MM.1S (cell line): Measurements from ENCODE around the gene EPHX1.

Experiments used
- EZH2 ChIP-seq: fragments of 300-600 bp; sonication (generic); optimal IDR thresholded peaks from 2 replicates; pipeline ENCODE3; 2017; ENCODE audit warnings: low read depth, mild to moderate bottlenecking, antibody characterized with exemption, low read length, mixed read lengths
- EZH2phosphoT487 ChIP-seq: fragments of 300-600 bp; sonication (generic); IDR thresholded peaks from 2 replicates; pipeline ENCODE4 v1.6.1; 2018; ENCODE audit warnings: antibody characterized with exemption, low read length
- TF ChIP-seq, protein P1 (sequence below): fragments of 300-600 bp; sonication (generic); IDR thresholded peaks from 2 replicates; pipeline ENCODE4 v1.5.1; 2016; ENCODE audit warnings: antibody characterized with exemption, low read length, mixed read lengths

DNA sequence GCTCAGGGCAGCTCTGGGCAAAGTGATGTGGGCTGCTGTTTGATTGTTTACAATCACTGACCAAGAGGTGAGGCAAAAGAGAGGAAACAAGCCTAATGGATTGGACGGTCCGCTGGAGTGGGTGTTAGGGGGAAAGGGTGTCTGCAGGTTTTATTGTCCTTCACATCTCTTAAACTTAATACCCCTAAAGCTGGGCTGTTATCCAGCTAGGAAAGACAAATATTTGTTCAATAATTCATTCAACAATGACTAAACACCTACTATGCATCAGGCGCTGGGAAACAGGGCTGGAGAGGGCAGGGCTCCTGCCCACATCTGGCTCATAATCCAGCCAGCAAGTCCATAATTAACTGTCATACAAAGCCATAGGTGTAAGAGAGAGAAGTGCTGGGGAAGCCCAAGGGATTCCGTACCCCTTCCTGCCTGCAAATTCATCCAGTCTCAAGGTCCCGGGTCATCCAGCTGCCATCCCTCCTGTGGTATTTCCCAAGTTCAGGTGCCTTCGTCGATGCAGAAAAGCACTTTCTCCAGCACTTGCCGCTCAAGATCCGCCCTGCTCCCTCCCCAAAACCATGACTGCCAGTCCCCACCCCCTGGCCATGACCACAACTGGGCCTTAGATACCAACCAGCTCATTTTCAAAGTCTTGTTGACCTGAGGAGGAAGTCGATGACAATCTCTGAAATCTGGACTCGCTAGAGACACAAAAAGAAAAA lies 61.6 kb downstream of the EPHX1 start:
- TF ChIP-seq EZH2 (no peak), EZH2phosphoT487 (no peak)
- TF ChIP-seq, protein P1, sequence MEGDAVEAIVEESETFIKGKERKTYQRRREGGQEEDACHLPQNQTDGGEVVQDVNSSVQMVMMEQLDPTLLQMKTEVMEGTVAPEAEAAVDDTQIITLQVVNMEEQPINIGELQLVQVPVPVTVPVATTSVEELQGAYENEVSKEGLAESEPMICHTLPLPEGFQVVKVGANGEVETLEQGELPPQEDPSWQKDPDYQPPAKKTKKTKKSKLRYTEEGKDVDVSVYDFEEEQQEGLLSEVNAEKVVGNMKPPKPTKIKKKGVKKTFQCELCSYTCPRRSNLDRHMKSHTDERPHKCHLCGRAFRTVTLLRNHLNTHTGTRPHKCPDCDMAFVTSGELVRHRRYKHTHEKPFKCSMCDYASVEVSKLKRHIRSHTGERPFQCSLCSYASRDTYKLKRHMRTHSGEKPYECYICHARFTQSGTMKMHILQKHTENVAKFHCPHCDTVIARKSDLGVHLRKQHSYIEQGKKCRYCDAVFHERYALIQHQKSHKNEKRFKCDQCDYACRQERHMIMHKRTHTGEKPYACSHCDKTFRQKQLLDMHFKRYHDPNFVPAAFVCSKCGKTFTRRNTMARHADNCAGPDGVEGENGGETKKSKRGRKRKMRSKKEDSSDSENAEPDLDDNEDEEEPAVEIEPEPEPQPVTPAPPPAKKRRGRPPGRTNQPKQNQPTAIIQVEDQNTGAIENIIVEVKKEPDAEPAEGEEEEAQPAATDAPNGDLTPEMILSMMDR = no peak
